ENCODE results near the gene ADAT3.

The ADAT3 gene

DNA sequence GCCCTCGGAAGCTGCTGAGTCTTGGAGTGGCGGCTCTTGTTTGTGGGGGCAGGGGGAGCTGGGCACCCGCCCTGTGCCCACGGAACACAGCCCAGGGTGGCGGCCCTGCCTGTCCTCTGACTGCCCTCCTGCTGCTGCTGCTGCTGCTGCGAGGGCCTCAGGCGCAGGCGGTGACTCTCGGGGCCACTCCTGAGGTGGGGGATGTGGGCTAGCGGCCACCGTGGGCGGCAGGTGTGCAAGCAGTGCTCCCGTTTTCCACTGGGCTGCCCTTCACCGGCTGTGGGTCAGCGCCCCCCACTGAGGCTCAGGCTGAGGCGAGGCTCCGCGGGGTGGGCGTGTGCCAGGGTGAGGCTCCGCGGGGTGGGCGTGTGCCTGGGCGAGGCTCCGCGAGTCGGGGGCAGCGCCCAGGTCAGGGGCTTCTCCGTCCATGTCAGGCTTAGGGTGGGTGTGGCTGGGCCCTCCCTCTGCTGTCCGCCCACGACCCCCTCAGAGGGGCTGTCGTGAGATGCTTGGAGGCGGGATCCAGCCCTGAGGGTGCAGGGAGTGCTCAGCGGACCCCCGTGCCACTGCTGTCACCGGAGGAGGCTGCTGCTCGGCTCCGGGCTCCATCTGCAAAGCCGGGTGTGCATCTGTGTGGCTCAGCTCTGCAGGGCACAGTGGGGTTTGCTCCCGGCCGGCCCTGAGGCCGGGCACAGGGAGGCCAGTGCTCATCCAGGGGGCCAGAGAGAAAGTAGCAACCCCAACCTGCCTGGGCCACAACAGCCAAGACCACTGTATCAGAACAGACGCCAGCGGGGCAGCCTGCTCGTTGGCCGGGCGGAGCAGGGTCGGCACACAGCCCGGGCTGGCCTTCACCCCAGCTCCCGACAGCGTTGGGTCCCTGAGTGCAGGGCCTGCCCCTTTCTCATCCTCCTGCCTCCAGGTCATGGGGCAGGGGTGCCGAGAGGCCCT, 50.2 kb downstream of the ADAT3 start:
- peak in 2 of 56 donors; percentile 24 to 35 for DNase-seq

DNA sequence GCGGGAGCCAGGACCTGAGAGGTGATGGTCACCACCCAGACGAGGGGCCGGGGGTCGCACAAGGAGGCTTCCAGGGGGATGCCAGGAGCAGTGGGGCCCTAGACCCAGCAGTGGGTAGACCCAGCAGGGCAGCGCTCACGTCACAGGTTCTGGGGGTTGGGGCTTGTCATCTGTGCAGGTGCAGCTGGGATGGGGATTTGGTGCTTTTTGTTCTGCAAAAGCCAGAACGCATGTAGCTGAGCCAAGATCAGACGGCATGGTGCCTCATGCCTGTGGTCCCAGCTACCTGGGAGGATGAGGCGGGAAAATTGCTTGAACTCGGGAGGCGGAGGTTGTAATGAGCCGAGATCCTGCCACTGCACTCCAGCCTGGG, 50.9 kb downstream of the ADAT3 start:
- no peak for DNase-seq

DNA sequence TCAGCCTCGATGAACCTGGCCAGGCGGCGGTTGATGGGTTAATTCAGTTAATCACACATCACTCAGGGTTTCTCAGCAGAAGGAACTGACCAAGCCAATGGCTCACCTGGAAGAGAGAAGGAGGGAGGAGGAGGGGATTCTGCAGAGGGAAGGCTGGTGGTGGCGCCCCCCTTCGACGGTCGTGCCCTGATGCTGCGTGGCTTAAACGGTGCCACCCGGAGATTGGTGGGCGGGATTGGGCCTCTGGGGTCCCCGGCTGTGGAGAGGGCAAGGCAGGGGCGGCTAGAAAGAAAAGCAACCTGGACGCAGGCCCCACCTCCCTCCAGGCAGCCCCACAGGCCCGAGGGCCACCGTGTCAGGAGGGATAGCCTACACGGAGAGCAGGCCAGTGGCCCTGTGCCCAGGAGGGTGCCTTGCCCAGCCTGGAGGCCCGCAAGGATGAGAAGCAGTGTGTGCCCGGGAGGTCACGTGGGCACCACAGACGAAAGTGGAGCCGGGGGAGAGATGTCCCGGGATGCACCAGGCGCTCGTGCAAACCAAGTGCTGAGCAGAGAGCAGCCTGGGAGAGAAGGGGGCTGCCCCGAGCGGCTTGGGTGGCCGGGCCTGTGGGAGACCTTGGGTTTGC, 51.8 kb downstream of the ADAT3 start:
- peak in 55 of 56 donors; percentile 16 to 95 (median 81) for DNase-seq

DNA sequence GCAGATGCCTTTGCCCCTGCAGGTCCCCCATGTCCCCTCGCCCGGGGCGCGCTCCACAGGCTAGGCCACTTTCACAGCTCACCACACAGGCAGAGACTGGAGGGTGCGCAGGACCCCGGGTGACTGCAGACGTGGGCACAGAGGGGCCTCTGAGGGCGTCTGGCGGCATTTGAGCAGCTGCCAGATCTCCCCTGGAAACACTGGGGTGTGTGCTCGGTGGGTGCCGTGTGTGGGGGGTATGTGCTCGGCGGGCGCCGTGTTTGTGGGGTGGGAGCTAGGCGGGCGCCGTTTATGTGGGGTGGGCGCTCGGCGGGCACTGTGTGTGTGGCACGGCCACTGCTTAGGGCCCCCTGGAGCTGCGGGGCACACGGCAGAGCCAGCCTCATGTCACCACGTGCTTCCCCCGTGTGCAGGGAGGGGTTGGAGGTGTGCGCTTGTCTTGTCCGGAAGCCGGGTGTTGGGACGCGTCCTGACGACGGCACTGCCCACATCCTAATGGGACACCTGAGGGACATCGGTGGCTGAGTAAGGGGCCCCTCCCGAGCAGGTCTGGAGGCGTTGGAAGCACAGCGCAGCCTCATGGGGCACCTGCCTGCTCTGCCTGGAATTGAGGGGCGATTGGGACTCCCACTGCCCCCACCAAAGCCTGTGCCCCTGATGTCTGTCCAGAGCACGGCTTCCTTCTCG, 52.5 kb downstream of the ADAT3 start:
- DNase-seq = no peak

DNA sequence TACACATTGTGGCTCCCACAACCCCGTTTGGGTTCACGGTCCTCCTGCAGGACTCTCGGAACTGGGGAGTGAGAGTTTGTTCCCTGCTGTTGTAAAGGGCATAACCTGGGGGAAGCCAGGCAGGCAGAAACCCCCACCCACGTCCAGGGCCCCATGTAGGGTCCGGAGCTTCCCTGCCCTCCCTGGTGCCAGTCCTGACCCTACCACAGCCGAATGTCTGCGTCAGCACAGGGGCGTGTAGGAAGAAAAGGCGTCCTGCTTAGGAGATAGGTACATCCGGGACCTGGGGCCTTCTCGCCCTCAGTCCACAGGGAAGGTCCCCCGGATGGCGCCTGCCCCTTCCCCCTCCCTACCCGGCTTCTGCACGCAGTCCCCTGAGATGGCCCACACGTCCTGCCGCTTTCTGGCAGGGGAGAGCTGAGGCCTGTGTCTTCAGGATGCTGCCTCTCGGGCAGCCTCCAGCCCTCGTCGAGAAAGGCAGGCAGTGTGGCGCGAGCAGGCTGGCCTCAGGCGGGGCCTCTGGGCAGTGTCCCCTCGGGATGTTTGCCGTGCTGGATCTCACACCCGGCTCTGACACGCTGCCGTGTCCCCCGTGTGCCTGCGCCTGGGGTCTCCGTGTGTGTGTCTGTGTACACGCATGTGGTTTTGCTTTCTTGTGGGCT, 54.9 kb downstream of the ADAT3 start:
- DNase-seq = no peak

DNA sequence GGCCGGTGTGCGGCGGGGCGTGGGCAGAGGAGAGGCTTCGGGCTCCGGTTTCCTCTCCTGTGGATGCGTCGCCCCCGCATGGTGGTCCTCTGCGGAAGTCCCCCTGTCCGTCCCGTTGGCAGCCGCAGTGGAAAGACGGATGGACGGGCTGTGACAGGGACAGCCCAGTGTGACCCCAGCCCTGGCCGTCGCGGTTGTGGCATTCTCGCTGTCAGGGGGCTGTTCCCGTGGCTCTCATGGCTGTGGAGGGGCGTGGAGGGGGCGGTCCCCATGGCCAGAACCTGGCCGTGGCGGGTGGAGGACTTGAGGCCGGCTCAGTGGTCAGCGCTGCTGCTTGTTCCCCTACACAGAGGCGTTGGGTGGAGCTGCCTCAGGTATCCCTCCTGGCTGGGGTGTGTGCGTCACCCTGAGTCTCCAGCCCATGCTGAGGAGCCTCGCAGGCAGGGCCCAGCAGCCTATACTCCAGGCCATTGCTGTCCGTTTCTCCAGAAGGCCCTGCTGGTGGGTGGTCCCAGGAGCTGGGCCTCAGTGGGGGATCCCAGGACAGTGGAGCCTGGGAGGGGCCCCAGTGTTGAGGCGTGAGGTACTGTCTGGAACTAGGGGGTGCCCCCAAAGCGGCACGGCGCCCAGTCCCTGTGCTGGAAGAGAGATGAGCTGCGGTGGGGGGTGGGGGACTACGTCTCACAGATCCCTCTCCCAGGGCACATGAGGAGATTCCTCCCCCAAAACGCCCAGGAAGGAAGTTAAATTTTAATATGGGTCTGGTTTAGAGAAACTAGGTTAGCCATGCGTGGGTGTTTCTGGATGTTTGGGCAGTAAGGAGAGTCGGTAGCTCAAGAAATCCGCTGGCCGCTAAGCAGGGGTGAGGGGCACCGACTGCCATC, 56.0 kb downstream of the ADAT3 start:
- DNase-seq = no peak

DNA sequence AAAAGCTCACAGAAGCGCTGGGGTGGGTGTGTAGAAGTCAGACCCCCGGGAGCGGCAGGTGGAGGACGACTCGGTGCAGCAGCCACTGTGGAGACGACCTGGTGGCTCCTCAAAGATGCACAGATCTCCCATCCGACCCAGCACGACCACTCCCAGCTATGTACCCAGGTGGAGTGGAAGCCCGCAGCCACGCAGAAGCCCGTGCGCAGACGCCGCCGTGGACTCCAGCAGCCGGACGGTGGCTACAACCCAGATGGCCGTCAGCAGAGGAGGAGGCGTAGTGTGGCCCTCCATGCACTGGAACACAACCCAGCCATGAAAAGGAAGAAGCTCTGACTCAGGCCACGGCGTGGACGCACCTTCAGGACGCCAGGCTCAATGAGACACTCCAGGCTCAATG, 57.5 kb downstream of the ADAT3 start:
- no peak for DNase-seq
